PC-9 (cell line): ENCODE results near the gene RETN. TPM values are rescaled to one million over a fixed set of nuclear protein-coding genes. Genes with fewer than 3 reads are reported as not detected.

ENCODE experiments used
- BruUV-seq: library from RNA; stranded (reverse); fragments of 400-500 nt; replicated peaks from 2 replicates; lab custom pipeline; 2021; lab: Mats Ljungman, UMichigan
- CTCF ChIA-PET: fragments of 300-600 bp; sonication (Branson Sonifier 250); formaldehyde crosslinking; loops from one replicate; lab custom pipeline; 2022; ENCODE audit warnings: antibody characterized with exemption; lab: Charles Lee
- POLR2A ChIA-PET: fragments of 300-600 bp; sonication (Branson Sonifier 250); formaldehyde crosslinking; loops from one replicate; lab custom pipeline; 2022; ENCODE audit warnings: antibody characterized with exemption; ENCODE audit not compliant: unreplicated experiment; lab: Charles Lee
- DNase-seq, 2 experiments: peaks; one replicate each; pipeline versions ENCODE4 v3.0.0 to v3.0.0-alpha.2; 2015 to 2022; ENCODE audit warnings: mixed read lengths in 1 of 2
- H2AFZ ChIP-seq: fragments of 200-600 bp; sonication (generic); 2 replicates; pipeline ENCODE4 v1.8.1; 2017; ENCODE audit warnings: antibody characterized with exemption
- H3F3A ChIP-seq: fragments of 200-600 bp; sonication (generic); 2 replicates; pipeline ENCODE4 v1.8.1; 2017; ENCODE audit warnings: antibody characterized with exemption, mild to moderate bottlenecking, low read depth; ENCODE audit not compliant: insufficient read depth
- H3K27ac ChIP-seq: fragments of 200-600 bp; sonication (generic); 2 replicates; pipeline ENCODE4 v1.6.1; 2016; ENCODE audit warnings: mixed run types
- H3K27me3 ChIP-seq: fragments of 200-600 bp; sonication (generic); 2 replicates; pipeline ENCODE4 v1.6.1; 2016; ENCODE audit warnings: low read depth, mixed run types; ENCODE audit not compliant: insufficient read depth
- H3K36me3 ChIP-seq: fragments of 200-600 bp; sonication (generic); 2 replicates; pipeline ENCODE4 v1.6.1; 2016; ENCODE audit warnings: low read depth, mixed run types
- H3K4me1 ChIP-seq: fragments of 200-600 bp; sonication (generic); replicated peaks from 2 replicates; pipeline ENCODE4 v1.6.1; 2016; ENCODE audit warnings: mixed run types; ENCODE audit not compliant: insufficient read depth
- H3K4me2 ChIP-seq: fragments of 200-600 bp; sonication (generic); 2 replicates; pipeline ENCODE4 v1.6.1; 2017; ENCODE audit warnings: mixed run types
- H3K4me3 ChIP-seq: fragments of 200-600 bp; sonication (generic); 2 replicates; pipeline ENCODE4 v1.6.1; 2016; ENCODE audit warnings: mixed run types
- H3K79me2 ChIP-seq: fragments of 200-600 bp; sonication (generic); 2 replicates; pipeline ENCODE4 v1.6.1; 2017; ENCODE audit warnings: low read depth, mixed run types
- H3K9me2 ChIP-seq: fragments of 200-600 bp; sonication (generic); 2 replicates; pipeline ENCODE4 v1.8.1; 2017; ENCODE audit warnings: mild to moderate bottlenecking; ENCODE audit not compliant: insufficient read depth
- H3K9me3 ChIP-seq: fragments of 200-600 bp; sonication (generic); 2 replicates; pipeline ENCODE4 v1.8.1; 2016; ENCODE audit warnings: low read depth; ENCODE audit not compliant: insufficient read depth
- H4K20me1 ChIP-seq: fragments of 200-600 bp; sonication (generic); 2 replicates; pipeline ENCODE4 v1.8.1; 2017; ENCODE audit not compliant: insufficient read depth
- CTCF ChIP-seq: fragments of 200-600 bp; sonication (generic); conservative IDR thresholded peaks from 2 replicates; pipeline ENCODE4 v1.6.1; 2017; ENCODE audit warnings: mixed run types, antibody characterized with exemption, mild to moderate bottlenecking, moderate library complexity
- EZH2 ChIP-seq: fragments of 200-600 bp; sonication (generic); IDR thresholded peaks from 2 replicates; pipeline ENCODE4 v1.8.0; 2017; ENCODE audit warnings: antibody characterized with exemption, low read depth
- intact Hi-C: fragments of 100-400 bp; cut with micrococcal nuclease; formaldehyde crosslinking; loops from one replicate; pipeline ENCODE4 v1.10.0; 2022; ENCODE audit not compliant: unreplicated experiment
- total RNA-seq: library from RNA; stranded (reverse); gene quantifications from 2 replicates; pipeline ENCODE4 v1.2.3, GENCODE V29; 2021

The RETN gene
- total RNA-seq, 1 experiment from 2014 or later: not detected

GRCh38 chr19:7640803-7641202 is 28.0 kb upstream of the RETN start:
- DNase-seq: no peak
- ChIA-PET POLR2A (no interaction called here), CTCF (no interaction called here)
- Histone ChIP-seq H3K4me1 (peaks cover 11% of the 10 kb centered on the region; the same call in 1 of the 2 replicates), H3F3A (peaks cover 42% of the 10 kb centered on the region), H2AFZ (no peak overlapping the region), H3K27me3 (no peaks in the 10 kb centered on the region), H3K4me2 (no peak overlapping the region), H3K36me3 (no peaks in the 10 kb centered on the region), H3K4me3 (no peak overlapping the region), H3K79me2 (peaks cover 30% of the 10 kb centered on the region), H3K27ac (no peak overlapping the region), H3K9me2 (no peaks in the 10 kb centered on the region), H3K9me3 (no peaks in the 10 kb centered on the region; the same call in 1 of the 2 replicates), H4K20me1 (peaks cover 13% of the 10 kb centered on the region)
- intact Hi-C loops: no loop called here
- BruUV-seq: no TSS peak
- no peak for TF ChIP-seq CTCF

- no peaks in the 10 kb centered on the region for H3K9me2 ChIP-seq
- no peak overlapping the region for H2AFZ ChIP-seq
- peaks cover 13% of the 10 kb centered on the region for H4K20me1 ChIP-seq
- H3K9me3 ChIP-seq: no peaks in the 10 kb centered on the region; the same call in 1 of the 2 replicates
- no peak overlapping the region for H3K4me2 ChIP-seq
- no peak for TF ChIP-seq EZH2
- no peak; the same call in 1 of the 2 replicates for TF ChIP-seq CTCF
- no peaks in the 10 kb centered on the region for H3K27me3 ChIP-seq
- peaks cover 30% of the 10 kb centered on the region for H3K79me2 ChIP-seq
- H3K4me3 ChIP-seq: no peak overlapping the region
- no peaks in the 10 kb centered on the region for H3K36me3 ChIP-seq
- intact Hi-C loops: no loop called here
- ChIA-PET POLR2A (no interaction called here), CTCF (no interaction called here)
- DNase-seq: no peak
- no peak overlapping the region for H3K27ac ChIP-seq
- H3F3A ChIP-seq: peaks cover 41% of the 10 kb centered on the region
- peaks cover 10% of the 10 kb centered on the region; the same call in 1 of the 2 replicates for H3K4me1 ChIP-seq
- no TSS peak for BruUV-seq
These were observed 27.3 kb upstream of the RETN start for GRCh38 chr19:7641290-7642276.

- Histone ChIP-seq H3K79me2 (peaks cover 26% of the 10 kb centered on the region), H3K4me3 (no peak overlapping the region), H3K27me3 (no peaks in the 10 kb centered on the region), H3F3A (peaks cover 41% of the 10 kb centered on the region), H2AFZ (no peak overlapping the region), H3K27ac (no peak overlapping the region), H3K4me2 (no peak overlapping the region), H3K9me3 (no peaks in the 10 kb centered on the region; the same call in 1 of the 2 replicates), H4K20me1 (peaks cover 13% of the 10 kb centered on the region), H3K4me1 (peaks cover 8% of the 10 kb centered on the region; the same call in 1 of the 2 replicates), H3K9me2 (no peaks in the 10 kb centered on the region), H3K36me3 (no peaks in the 10 kb centered on the region)
- TF ChIP-seq CTCF: no peak
- TF ChIP-seq EZH2: no peak
- ChIA-PET CTCF (no interaction called here), POLR2A (interaction anchor here (0.6 kb wide), 1 partner anchor 23 kb away, joined by 3 read pairs; no protein-coding TSS in a partner anchor)
- intact Hi-C loops: no loop called here
- no TSS peak for BruUV-seq
- no peak for DNase-seq
These were observed 26.4 kb upstream of the RETN start for GRCh38 chr19:7642295-7643030.
